ENCODE measurements around the gene ARSB.

Gene ARSB

GRCh38 chr5:78968781-78969180 lies 16.3 kb downstream of the ARSB start:
- H3K4me1 ChIP-seq (ENCODE audit: insufficient read depth, low read length, severe bottlenecking): no peaks in the 10 kb centered on the region
- no peaks in the 10 kb centered on the region for H3K9me3 ChIP-seq (ENCODE audit: low read length)
- H3K4me2 ChIP-seq (ENCODE audit: low read length): no peak overlapping the region
- no peak overlapping the region for H3K4me3 ChIP-seq (ENCODE audit: low read depth, low read length, poor library complexity, severe bottlenecking)
- TF ChIP-seq, protein P1, sequence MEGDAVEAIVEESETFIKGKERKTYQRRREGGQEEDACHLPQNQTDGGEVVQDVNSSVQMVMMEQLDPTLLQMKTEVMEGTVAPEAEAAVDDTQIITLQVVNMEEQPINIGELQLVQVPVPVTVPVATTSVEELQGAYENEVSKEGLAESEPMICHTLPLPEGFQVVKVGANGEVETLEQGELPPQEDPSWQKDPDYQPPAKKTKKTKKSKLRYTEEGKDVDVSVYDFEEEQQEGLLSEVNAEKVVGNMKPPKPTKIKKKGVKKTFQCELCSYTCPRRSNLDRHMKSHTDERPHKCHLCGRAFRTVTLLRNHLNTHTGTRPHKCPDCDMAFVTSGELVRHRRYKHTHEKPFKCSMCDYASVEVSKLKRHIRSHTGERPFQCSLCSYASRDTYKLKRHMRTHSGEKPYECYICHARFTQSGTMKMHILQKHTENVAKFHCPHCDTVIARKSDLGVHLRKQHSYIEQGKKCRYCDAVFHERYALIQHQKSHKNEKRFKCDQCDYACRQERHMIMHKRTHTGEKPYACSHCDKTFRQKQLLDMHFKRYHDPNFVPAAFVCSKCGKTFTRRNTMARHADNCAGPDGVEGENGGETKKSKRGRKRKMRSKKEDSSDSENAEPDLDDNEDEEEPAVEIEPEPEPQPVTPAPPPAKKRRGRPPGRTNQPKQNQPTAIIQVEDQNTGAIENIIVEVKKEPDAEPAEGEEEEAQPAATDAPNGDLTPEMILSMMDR (IDR thresholded peaks at IDR 0.05; ENCODE audit: low read length): no peak
- no peak for TF ChIP-seq EZH2 (IDR thresholded peaks at IDR 0.05; ENCODE audit: borderline replicate concordance, low read length)
- no peak overlapping the region for H3K27ac ChIP-seq (ENCODE audit: low read depth, low read length, poor library complexity, severe bottlenecking)
- no peaks in the 10 kb centered on the region for H3K79me2 ChIP-seq (ENCODE audit: insufficient read depth, low read length)
- no peaks in the 10 kb centered on the region for H3K36me3 ChIP-seq (ENCODE audit: insufficient read depth, low read length)
- no peaks in the 10 kb centered on the region for H3F3A ChIP-seq (ENCODE audit: insufficient read depth, low read length)
- H3K9me2 ChIP-seq (ENCODE audit: low read depth, low read length): no peaks in the 10 kb centered on the region
- no peak overlapping the region for H3K9ac ChIP-seq (ENCODE audit: low read length)
- no peak overlapping the region for H2AFZ ChIP-seq (ENCODE audit: low read length)
- H3K27me3 ChIP-seq (ENCODE audit: insufficient read depth, low read length): no peaks in the 10 kb centered on the region
- H4K20me1 ChIP-seq (ENCODE audit: insufficient read depth, low read length): no peaks in the 10 kb centered on the region

DNA sequence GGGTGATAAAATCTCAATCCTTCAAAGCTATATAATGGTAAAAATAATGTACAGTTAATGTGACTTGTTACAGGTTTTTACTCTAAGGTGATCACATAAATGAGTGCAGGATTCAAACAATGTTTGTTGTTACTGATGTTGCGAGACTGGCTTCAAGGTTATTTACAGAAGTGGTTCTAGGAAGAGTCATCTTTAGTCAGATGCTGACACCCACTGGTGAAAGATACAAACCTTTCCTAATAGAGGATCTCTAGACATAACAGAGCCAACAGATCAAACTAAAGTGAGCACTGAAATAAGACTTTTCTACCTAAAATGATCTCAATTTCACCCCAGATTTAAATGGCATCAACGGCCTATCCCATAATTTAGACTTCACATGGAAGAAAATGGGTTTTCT lies 20.2 kb downstream of the ARSB start:
- Histone ChIP-seq H3K79me2 (ENCODE audit: insufficient read depth, low read length) (no peaks in the 10 kb centered on the region), H3F3A (ENCODE audit: insufficient read depth, low read length) (no peaks in the 10 kb centered on the region), H3K9me3 (ENCODE audit: low read length) (no peaks in the 10 kb centered on the region), H3K9me2 (ENCODE audit: low read depth, low read length) (no peaks in the 10 kb centered on the region), H3K27ac (ENCODE audit: low read depth, low read length, poor library complexity, severe bottlenecking) (no peak overlapping the region), H4K20me1 (ENCODE audit: insufficient read depth, low read length) (no peaks in the 10 kb centered on the region), H3K4me1 (ENCODE audit: insufficient read depth, low read length, severe bottlenecking) (no peaks in the 10 kb centered on the region), H3K4me2 (ENCODE audit: low read length) (no peak overlapping the region), H3K27me3 (ENCODE audit: insufficient read depth, low read length) (no peaks in the 10 kb centered on the region), H3K4me3 (ENCODE audit: low read depth, low read length, poor library complexity, severe bottlenecking) (no peak overlapping the region), H3K36me3 (ENCODE audit: insufficient read depth, low read length) (no peaks in the 10 kb centered on the region), H2AFZ (ENCODE audit: low read length) (no peak overlapping the region), H3K9ac (ENCODE audit: low read length) (no peak overlapping the region)
- no peak for TF ChIP-seq EZH2 (IDR thresholded peaks at IDR 0.05; ENCODE audit: borderline replicate concordance, low read length)
- TF ChIP-seq, protein P1 (IDR thresholded peaks at IDR 0.05; ENCODE audit: low read length): peak; percentile 71; the same call in 1 of the 2 replicates

GRCh38 chr5:78961743-78962142 lies 23.4 kb downstream of the ARSB start:
- Histone ChIP-seq H3K27ac (ENCODE audit: low read depth, low read length, poor library complexity, severe bottlenecking) (no peak overlapping the region), H3K4me2 (ENCODE audit: low read length) (no peak overlapping the region), H4K20me1 (ENCODE audit: insufficient read depth, low read length) (no peaks in the 10 kb centered on the region), H3K36me3 (ENCODE audit: insufficient read depth, low read length) (no peaks in the 10 kb centered on the region), H3K9ac (ENCODE audit: low read length) (no peak overlapping the region), H3F3A (ENCODE audit: insufficient read depth, low read length) (no peaks in the 10 kb centered on the region), H2AFZ (ENCODE audit: low read length) (no peak overlapping the region), H3K4me1 (ENCODE audit: insufficient read depth, low read length, severe bottlenecking) (no peaks in the 10 kb centered on the region), H3K9me3 (ENCODE audit: low read length) (no peaks in the 10 kb centered on the region), H3K4me3 (ENCODE audit: low read depth, low read length, poor library complexity, severe bottlenecking) (no peak overlapping the region), H3K79me2 (ENCODE audit: insufficient read depth, low read length) (no peaks in the 10 kb centered on the region), H3K27me3 (ENCODE audit: insufficient read depth, low read length) (no peaks in the 10 kb centered on the region), H3K9me2 (ENCODE audit: low read depth, low read length) (no peaks in the 10 kb centered on the region)
- TF ChIP-seq EZH2 (IDR thresholded peaks at IDR 0.05; ENCODE audit: borderline replicate concordance, low read length): no peak
- TF ChIP-seq, protein P1 (IDR thresholded peaks at IDR 0.05; ENCODE audit: low read length): no peak

Measured in OCI-LY1 (cell line).